ENCODE data around the gene AHRR. TPM values are rescaled to one million over a fixed set of nuclear protein-coding genes. Genes with fewer than 3 reads are reported as not detected.

The AHRR gene
- total and polyA plus RNA-seq, 4 donors = 2.8 to 5.5 (median 3.8) TPM

DNA sequence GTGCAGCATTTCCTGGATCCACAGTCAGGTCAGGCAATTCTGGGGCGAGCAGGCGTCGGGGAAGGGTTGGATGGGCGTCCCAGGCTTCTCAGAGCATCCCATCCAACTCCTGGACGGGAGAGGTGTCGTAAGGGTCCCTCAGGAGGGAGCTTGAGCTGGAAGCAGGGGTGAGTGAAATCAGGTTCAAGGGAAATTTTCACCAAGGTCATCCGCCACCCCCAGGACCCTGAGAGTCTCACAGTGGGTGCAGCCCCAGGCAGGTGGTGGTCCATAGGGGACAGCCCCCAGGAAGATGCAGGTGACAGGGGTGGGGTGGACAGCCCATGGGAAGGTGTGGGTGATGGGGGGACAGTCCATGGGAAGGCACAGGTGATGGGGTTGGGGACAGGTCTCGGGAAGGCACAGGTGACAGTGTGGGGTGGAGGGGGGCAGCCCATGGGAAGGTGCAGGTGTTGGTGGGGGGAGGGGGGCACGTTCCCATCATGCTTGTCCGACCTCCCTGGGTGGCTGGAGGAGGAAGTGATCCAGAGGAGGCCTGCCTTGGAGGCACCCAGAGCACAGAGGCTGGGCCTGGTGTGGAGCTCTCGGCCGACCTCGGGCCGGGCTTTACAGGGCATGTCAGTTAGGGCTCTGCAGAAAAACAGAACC is 48.9 kb downstream of the AHRR start:
- H3K9me3 ChIP-seq (ENCODE audit: control insufficient read depth, insufficient read depth, low read length) = peaks cover 6% of the 10 kb centered on the region
- H3K27ac ChIP-seq (ENCODE audit: low read depth, low read length) = no peak overlapping the region
- H3K27me3 ChIP-seq (ENCODE audit: control insufficient read depth, insufficient read depth, low read length) = peaks cover 3% of the 10 kb centered on the region
- H3K4me3 ChIP-seq (ENCODE audit: low read depth, low read length) = no peak overlapping the region
- H3K36me3 ChIP-seq (ENCODE audit: control insufficient read depth, insufficient read depth, low read length) = peaks cover 18% of the 10 kb centered on the region
- peaks cover 23% of the 10 kb centered on the region for H3K4me1 ChIP-seq (ENCODE audit: control insufficient read depth, insufficient read depth, low read length)
- 95% methylated on average over 14 of the region's 14 CpGs for WGBS (ENCODE audit: insufficient coverage)
- no peak for DNase-seq (ENCODE audit: low read depth in 4 of 6, low spot score in 6 of 6)

DNA sequence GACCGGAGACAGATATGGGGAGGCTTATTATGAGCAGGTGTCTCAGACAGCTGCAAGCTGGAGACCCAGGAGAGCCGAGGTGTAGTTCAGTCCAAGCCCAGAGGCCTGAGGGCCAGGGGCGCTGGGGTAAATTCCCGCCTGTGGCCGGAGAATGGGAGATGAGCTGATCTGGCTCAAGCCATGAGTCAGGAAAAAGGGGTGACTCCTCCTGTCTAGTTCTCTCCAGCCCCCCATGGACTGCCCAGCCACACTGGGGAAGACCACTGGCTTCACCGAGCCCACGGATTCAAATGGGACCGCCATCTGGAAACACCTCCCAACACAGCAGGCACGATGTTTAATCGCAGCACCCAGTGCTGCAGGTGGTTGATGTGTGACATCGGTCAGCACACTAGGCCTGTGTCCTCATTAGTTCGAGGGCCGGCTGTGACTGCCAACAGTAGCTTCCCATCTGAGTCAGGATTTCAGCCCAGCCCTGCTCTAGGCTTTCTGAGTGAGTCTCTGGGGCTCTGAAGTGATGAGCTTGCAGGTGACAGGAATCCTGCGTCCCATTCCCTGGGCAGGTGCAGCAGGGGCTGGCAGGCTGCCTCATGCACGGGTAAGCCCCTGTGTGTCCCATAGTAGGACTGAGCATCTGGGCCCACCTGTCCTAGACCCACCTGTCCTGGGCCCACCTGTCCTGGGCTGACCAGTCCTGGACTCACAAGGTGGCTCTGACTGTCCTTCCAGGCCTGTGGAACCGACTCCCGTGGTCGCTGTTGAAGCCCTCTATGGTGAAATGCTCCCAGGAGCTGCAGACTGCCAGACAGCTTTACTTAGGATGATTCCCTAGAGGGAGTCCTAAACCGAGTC is 49.7 kb downstream of the AHRR start:
- H3K4me1 ChIP-seq (ENCODE audit: control insufficient read depth, insufficient read depth, low read length) = peaks cover 23% of the 10 kb centered on the region
- no peak overlapping the region for H3K27ac ChIP-seq (ENCODE audit: low read depth, low read length)
- peaks cover 3% of the 10 kb centered on the region for H3K27me3 ChIP-seq (ENCODE audit: control insufficient read depth, insufficient read depth, low read length)
- H3K36me3 ChIP-seq (ENCODE audit: control insufficient read depth, insufficient read depth, low read length) = peaks cover 23% of the 10 kb centered on the region
- no peaks in the 10 kb centered on the region for H3K9me3 ChIP-seq (ENCODE audit: control insufficient read depth, insufficient read depth, low read length)
- no peak overlapping the region for H3K4me3 ChIP-seq (ENCODE audit: low read depth, low read length)
- 87% methylated on average over 19 of the region's 19 CpGs for WGBS (ENCODE audit: insufficient coverage)
- DNase-seq (ENCODE audit: low read depth in 4 of 6, low spot score in 6 of 6) = no peak

DNA sequence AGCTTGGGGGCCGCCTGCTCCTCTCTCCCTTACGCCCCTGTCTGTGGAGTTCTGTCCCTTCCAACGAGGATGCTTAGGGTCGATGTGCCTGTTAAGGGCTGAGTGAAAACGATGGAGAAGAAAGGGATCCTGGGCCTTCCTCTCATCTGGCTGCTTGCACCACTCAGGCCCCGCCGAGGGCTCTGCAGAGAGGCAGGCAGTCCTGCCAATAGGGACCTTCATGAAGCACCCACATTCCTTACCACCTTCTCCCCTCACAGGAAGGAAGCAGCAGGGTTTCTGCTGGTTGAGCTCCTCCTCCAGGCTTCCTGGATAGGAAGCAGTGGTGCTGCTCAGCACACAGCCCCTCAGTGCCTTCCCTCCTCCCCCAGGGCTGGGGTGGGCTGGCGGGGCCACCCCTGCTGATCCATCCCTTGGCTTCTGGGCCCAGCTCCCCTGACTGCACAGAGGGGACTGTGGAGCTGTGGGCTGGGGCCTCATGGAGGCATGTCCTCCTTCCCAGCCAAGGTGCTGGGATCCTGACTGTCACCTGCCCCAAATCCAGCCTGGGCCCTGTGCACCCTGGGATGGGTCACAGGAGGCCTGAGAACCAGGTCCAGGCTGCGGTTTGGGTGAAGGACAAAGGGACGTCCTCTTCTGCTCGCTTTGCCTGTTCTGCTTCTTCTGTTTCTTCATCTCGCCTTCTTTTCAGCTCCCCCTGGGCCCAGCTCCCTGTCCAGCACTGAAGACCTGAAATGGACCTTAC is 50.5 kb downstream of the AHRR start:
- peaks cover 3% of the 10 kb centered on the region for H3K27me3 ChIP-seq (ENCODE audit: control insufficient read depth, insufficient read depth, low read length)
- H3K9me3 ChIP-seq (ENCODE audit: control insufficient read depth, insufficient read depth, low read length) = no peaks in the 10 kb centered on the region
- peaks cover 23% of the 10 kb centered on the region for H3K4me1 ChIP-seq (ENCODE audit: control insufficient read depth, insufficient read depth, low read length)
- H3K27ac ChIP-seq (ENCODE audit: low read depth, low read length) = no peak overlapping the region
- DNase-seq (ENCODE audit: low read depth in 4 of 6, low spot score in 6 of 6) = no peak
- WGBS (ENCODE audit: insufficient coverage) = 80% methylated on average over 12 of the region's 12 CpGs
- H3K4me3 ChIP-seq (ENCODE audit: low read depth, low read length) = no peak overlapping the region
- peaks cover 26% of the 10 kb centered on the region for H3K36me3 ChIP-seq (ENCODE audit: control insufficient read depth, insufficient read depth, low read length)

DNA sequence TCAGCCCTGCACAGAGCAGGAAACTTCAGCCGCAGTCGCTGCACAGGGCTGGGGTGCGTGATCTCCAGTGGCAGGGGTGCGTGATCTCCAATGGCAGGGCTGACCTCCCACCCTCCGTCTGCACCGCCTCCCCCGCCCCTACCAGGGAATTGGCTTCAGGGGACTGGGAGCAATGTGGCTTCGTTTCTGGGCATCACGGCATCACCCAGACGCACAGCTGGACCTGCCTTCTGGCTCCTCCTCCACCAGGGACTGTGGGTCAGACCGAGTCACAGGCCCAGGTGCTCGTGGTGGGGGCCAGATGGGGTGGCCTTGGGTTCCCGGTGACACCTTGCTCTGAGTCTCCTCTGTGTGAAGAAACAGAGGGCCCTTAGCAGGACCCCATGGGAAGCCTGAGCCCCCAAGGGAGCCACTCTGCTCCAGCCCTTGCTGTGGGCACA is 51.1 kb downstream of the AHRR start:
- Histone ChIP-seq H3K4me3 (ENCODE audit: low read depth, low read length) (no peak overlapping the region), H3K27me3 (ENCODE audit: control insufficient read depth, insufficient read depth, low read length) (peaks cover 3% of the 10 kb centered on the region), H3K27ac (ENCODE audit: low read depth, low read length) (no peak overlapping the region), H3K9me3 (ENCODE audit: control insufficient read depth, insufficient read depth, low read length) (no peaks in the 10 kb centered on the region), H3K4me1 (ENCODE audit: control insufficient read depth, insufficient read depth, low read length) (peaks cover 23% of the 10 kb centered on the region), H3K36me3 (ENCODE audit: control insufficient read depth, insufficient read depth, low read length) (peaks cover 26% of the 10 kb centered on the region)
- WGBS (ENCODE audit: insufficient coverage) = 97% methylated on average over 13 of the region's 13 CpGs
- no peak for DNase-seq (ENCODE audit: low read depth in 4 of 6, low spot score in 6 of 6)

DNA sequence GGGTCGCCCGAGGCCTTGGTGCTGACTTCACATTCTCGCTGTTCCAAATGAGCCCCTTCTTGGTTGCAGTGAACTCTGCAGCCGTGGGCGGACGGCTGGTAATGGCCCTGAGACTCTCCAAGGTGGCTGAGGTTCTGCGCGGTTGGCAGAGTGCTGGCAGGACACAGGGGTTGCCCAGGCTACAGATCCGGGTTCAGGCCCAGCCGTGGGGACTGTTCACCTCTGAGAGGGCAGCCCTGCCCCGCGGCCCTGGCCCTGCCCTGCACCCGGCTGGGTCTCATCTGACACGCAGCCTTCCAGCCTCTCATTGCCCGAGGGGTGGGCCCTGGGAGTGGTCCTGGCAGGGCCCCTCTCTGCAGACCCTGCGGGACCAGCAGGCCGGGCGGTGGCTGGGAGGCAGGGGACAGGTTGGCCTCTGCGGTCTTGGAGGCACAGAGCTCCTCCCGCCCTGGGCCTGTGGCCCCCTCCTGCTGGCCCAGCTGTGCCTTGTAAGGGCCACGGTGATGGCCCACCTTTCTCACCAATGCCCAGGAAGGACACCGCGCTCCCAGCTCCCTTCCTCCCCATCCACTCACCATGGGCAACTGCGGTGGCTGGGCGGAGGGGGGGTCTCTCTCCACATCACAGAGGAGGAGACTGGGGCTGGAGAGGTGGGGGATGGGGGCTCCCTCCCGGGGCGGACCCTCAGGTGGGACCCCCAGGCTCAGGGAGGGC is 51.6 kb downstream of the AHRR start:
- WGBS (ENCODE audit: insufficient coverage) = 46% methylated on average over 22 of the region's 27 CpGs
- H3K27me3 ChIP-seq (ENCODE audit: control insufficient read depth, insufficient read depth, low read length) = peaks cover 3% of the 10 kb centered on the region
- DNase-seq (ENCODE audit: low read depth in 4 of 6, low spot score in 6 of 6) = peak in 1 of 6 donors; percentile 13

DNA sequence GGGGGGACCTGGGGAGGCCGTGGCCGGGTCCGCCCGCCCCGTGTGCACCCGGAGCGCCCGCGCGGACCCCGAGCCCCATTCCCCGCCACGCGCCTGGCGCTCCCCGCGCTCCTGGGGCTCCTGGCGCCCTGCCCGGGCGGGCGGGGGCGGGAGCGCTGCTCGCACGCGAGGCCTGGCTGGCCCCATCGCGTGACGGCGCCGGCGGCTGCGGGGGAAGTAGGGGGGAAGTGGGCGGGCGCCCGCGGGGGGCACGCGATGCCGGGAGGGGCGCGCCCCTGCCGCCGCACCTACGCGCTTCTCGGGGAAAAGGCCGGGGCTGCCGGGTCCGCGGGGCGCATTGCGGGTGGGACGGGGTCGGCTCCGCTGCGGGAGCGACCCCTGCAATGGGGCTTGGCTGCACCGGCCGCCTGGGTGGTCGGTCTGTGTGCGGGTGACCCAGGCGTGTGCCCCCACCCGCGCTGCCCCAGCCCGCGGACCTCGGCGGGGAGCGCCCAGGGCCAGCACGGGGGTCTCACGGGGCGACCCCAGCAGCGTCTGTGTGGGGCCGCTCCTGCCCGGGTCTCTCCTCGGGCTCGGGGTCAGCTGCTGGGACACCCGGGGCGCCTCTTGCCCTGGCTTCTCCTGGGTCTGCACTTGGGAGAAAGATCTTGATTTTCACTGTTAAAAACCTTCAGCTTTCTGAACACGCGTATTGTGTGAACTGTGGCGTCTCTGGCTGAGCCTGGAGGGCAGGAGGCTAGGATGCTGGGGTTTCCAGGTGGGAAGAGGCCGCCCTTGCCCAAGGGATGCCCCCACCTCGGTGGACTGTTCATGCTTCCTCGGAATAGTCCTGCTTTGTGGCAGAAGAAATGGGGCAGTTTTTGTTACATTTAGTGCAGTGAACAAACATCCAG is 52.4 kb downstream of the AHRR start:
- WGBS (ENCODE audit: insufficient coverage) = 3% methylated on average over 83 of the region's 86 CpGs
- Histone ChIP-seq H3K4me1 (ENCODE audit: control insufficient read depth, insufficient read depth, low read length) (peaks cover 23% of the 10 kb centered on the region), H3K27ac (ENCODE audit: low read depth, low read length) (no peak overlapping the region), H3K36me3 (ENCODE audit: control insufficient read depth, insufficient read depth, low read length) (peaks cover 24% of the 10 kb centered on the region), H3K27me3 (ENCODE audit: control insufficient read depth, insufficient read depth, low read length) (peaks cover 3% of the 10 kb centered on the region), H3K9me3 (ENCODE audit: control insufficient read depth, insufficient read depth, low read length) (no peaks in the 10 kb centered on the region), H3K4me3 (ENCODE audit: low read depth, low read length) (no peak overlapping the region)
- DNase-seq (ENCODE audit: low read depth in 4 of 6, low spot score in 6 of 6) = peak in 4 of 6 donors; percentile 19 to 82 (median 44)

More for the DNA sequence above, 51.6 kb downstream of the AHRR start:
- Histone ChIP-seq H3K27ac (ENCODE audit: low read depth, low read length) (no peak overlapping the region), H3K36me3 (ENCODE audit: control insufficient read depth, insufficient read depth, low read length) (peaks cover 25% of the 10 kb centered on the region), H3K9me3 (ENCODE audit: control insufficient read depth, insufficient read depth, low read length) (no peaks in the 10 kb centered on the region), H3K4me3 (ENCODE audit: low read depth, low read length) (no peak overlapping the region), H3K4me1 (ENCODE audit: control insufficient read depth, insufficient read depth, low read length) (peaks cover 23% of the 10 kb centered on the region)

DNA sequence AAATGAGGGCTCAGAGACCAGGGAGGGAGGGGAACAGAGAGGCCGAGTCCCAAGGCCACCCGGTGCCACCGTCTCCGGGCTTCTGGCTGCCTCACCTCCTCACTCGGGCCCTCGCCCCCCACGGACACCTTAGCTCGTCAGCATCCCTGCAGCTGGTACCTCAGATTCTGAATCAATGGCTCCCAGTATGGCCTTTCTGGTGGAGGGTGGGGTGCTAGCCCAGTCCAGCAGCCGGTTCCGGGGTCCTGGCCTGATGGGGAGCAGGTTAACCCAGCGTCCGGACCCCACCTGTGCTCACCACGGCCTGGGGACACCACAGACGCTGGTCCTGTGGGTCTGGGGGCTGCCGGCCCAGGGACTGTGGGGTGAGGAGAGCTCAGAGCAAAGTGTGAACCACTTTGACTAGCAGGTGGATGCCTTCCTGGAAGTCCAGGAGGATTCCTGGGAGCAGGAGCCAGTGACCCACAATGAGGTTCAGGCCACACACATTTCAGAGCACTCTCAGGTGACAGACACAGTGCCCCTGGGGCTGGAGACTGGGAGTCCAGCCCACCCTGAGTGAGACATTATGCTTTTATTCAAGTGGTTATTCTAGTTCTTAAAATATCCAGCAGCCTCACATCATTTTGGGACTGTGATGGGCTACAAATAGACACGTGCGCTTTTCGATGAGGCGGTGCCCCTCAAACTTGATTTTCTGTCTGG is 53.3 kb downstream of the AHRR start:
- no peak for DNase-seq (ENCODE audit: low read depth in 4 of 6, low spot score in 6 of 6)
- H3K4me3 ChIP-seq (ENCODE audit: low read depth, low read length) = no peak overlapping the region

DNA sequence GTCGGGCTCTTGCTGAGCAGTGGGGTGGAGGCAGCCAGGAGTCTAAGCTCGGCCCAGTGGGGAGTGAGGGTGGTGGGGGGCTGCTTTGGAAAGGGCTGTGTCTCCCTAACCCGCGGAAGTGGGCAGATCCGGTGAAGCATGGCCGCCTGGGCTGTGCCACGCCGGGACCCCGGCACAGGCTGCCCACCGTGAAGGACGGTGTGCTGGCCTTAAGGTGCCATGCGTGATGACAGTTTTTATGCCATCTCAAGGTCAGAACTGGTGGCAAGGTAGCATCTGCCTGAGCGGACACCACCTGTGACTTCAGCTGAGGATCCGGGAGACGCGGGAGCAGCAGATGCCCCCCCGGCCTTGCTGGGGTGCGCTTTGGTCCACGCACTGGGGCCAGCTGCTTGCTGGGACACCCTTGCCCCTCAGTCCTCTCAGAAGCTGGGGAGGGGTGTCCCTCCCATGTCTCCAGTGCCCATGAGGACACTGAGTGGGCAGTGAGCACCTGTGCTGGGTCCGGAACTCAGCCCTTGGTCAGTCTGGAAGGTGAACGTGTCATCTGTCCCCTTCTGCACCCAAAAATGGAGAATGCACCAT is 53.9 kb downstream of the AHRR start:
- H3K4me1 ChIP-seq (ENCODE audit: control insufficient read depth, insufficient read depth, low read length) = peaks cover 23% of the 10 kb centered on the region
- no peak for DNase-seq (ENCODE audit: low read depth in 4 of 6, low spot score in 6 of 6)
- no peak overlapping the region for H3K4me3 ChIP-seq (ENCODE audit: low read depth, low read length)
- no peak overlapping the region for H3K27ac ChIP-seq (ENCODE audit: low read depth, low read length)
- 93% methylated on average over 21 of the region's 21 CpGs for WGBS (ENCODE audit: insufficient coverage)
- H3K27me3 ChIP-seq (ENCODE audit: control insufficient read depth, insufficient read depth, low read length) = no peaks in the 10 kb centered on the region
- H3K9me3 ChIP-seq (ENCODE audit: control insufficient read depth, insufficient read depth, low read length) = no peaks in the 10 kb centered on the region
- peaks cover 21% of the 10 kb centered on the region for H3K36me3 ChIP-seq (ENCODE audit: control insufficient read depth, insufficient read depth, low read length)

More for the DNA sequence above, 53.3 kb downstream of the AHRR start:
- Histone ChIP-seq H3K4me1 (ENCODE audit: control insufficient read depth, insufficient read depth, low read length) (peaks cover 23% of the 10 kb centered on the region), H3K9me3 (ENCODE audit: control insufficient read depth, insufficient read depth, low read length) (no peaks in the 10 kb centered on the region), H3K27me3 (ENCODE audit: control insufficient read depth, insufficient read depth, low read length) (no peaks in the 10 kb centered on the region), H3K27ac (ENCODE audit: low read depth, low read length) (no peak overlapping the region), H3K36me3 (ENCODE audit: control insufficient read depth, insufficient read depth, low read length) (peaks cover 21% of the 10 kb centered on the region)
- WGBS (ENCODE audit: insufficient coverage) = 77% methylated on average over 15 of the region's 19 CpGs

Measured in spinal cord (tissue), 10 donors.